Right atrium auricular region (tissue), 2 donors: Measurements from ENCODE around the gene ZG16B. TPM values are rescaled to one million over a fixed set of nuclear protein-coding genes. Genes with fewer than 3 reads are reported as not detected.

Experiments used
- DNase-seq: peaks from one replicate; pipeline ENCODE4 v3.0.0-alpha.2; 2019; ENCODE audit warnings: low spot score
- H3K27ac ChIP-seq, 2 donors: fragments of 200-600 bp; sonication (generic); 1 replicate in 1 of 2; 2 replicates in 1 of 2; pipeline ENCODE4 v1.5.1; 2016 to 2019
- H3K27me3 ChIP-seq, 2 donors: fragments of 200-600 bp; sonication (generic); one replicate each; pipeline versions ENCODE4 v1.5.1 to v1.6.0; 2017 to 2019
- H3K36me3 ChIP-seq: fragments of 200-600 bp; sonication (generic); one replicate; pipeline ENCODE4 v1.5.1; 2016
- H3K4me1 ChIP-seq, 2 donors: fragments of 200-600 bp; sonication (generic); one replicate each; pipeline versions ENCODE4 v1.5.1 to v1.6.0; 2017 to 2019
- H3K4me3 ChIP-seq, 2 donors: fragments of 200-600 bp; sonication (generic); 1 replicate in 1 of 2; 2 replicates in 1 of 2; pipeline ENCODE4 v1.5.1; 2017 to 2019; ENCODE audit warnings: mild to moderate bottlenecking in 1 of 2, moderate library complexity in 1 of 2
- H3K9me3 ChIP-seq, 2 donors: fragments of 200-600 bp; sonication (generic); one replicate each; pipeline ENCODE4 v1.5.1; 2019
- CTCF ChIP-seq, 2 donors: fragments of 200-600 bp; sonication (generic); IDR thresholded peaks; one replicate each; pipeline ENCODE4 v1.5.1; 2019; ENCODE audit warnings: antibody characterized with exemption in 2 of 2
- total RNA-seq, 2 donors: library from RNA; depleted of rRNA; stranded (reverse); fragments of >200 nt; gene quantifications; one replicate each; pipeline ENCODE4 v1.1.0, GENCODE V29; 2016

ZG16B gene
- total RNA-seq, 2 donors from 2014 or later: 0.79 TPM; not detected in 1

DNA sequence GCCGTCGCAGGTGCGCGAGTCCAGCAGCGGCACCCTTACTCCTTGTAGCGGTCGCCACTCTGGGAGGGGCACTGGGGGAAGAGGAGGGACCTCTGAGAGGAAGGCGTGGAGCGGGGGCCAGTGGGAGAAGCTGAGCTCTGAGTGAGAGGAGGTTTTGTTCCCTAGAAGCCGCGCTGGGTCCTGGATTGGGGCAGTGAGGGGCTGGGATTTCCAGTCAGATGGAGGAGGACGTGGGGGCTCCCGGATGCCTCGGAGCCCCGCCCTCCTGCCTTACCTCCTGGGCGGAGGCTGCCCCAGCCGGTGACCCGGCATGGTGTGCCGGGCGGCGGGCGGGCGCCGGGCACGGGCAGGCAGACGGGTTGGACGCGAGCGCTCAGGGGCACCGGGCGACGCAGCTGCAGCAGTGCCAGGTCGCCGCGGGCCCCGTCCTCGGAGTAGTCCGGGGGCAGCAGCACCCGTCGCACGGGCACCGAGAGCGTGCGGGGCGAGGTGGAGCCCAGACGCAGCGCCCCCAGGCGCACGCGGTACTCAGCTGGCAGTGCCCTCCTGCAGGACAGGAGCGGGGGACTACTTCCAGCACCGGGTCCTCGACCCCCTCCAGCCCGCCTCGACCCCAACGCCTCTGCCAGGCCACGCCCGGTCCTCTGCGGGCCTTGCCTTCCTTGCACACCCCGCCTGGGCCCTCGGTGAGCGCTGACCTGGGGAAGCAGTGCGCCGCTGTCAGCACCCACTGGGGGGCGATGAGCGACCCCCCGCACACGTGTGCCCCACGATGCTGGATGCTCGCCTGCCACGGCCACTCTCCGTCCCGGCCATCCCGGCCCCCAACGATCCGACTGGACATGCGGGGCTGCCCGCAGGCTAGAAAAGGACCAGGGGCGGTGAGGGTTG is 44.8 kb upstream of the ZG16B start:
- H3K36me3 ChIP-seq: no peaks in the 10 kb centered on the region
- H3K9me3 ChIP-seq: no peaks in the 10 kb centered on the region
- peaks cover 4 to 18% of the 10 kb centered on the region in 2 donors for H3K27me3 ChIP-seq
- peaks cover 0 to 11% of the 10 kb centered on the region in 2 donors for H3K4me1 ChIP-seq
- peak overlapping the region in 1 of 2 donors; percentile 44 for H3K4me3 ChIP-seq
- H3K27ac ChIP-seq: no peak overlapping the region
- no peak for DNase-seq
- no peak for TF ChIP-seq CTCF (IDR thresholded peaks at IDR 0.05)

DNA sequence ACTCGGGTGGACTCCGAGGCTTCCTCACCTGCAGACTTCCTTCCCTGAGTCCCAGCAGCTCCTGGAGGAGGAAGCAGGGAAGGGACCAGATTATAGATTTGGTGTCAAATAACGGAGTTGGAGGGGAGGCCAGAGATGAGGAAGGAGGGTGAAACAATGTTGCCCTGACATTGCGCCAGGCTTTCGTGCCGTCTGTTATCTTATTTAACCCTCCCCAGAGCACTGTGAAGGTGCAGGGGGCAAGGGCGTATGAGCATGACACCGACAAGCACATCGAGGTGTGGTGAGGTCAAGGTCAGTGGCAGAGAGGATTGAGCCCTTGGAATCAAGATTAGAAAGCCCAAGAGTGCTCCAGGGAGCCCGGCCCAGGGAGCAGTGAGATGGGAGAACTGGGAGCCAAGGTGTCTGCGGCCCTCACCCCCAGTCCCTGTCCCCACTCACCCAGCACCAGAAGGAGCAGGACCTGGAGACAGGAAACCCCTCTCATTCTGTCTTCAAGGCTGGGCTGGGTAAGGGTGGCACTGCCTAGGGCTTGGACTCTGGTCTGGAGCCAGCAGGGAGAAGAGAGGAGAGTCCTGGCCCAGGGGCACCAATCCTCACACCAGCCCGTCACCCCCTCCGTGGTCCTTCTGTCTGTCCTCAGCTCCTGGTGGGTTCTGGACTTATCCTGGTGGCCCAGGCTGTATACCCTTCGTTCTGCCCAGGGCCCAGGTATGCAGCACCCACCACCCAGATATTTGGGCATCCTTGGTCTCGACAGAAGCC is 43.9 kb upstream of the ZG16B start:
- Histone ChIP-seq H3K9me3 (no peaks in the 10 kb centered on the region), H3K27ac (no peak overlapping the region), H3K4me3 (no peak overlapping the region), H3K36me3 (no peaks in the 10 kb centered on the region), H3K27me3 (peaks cover 4 to 18% of the 10 kb centered on the region in 2 donors), H3K4me1 (peaks cover 0 to 11% of the 10 kb centered on the region in 2 donors)
- TF ChIP-seq CTCF (IDR thresholded peaks at IDR 0.05): no peak
- DNase-seq: no peak

DNA sequence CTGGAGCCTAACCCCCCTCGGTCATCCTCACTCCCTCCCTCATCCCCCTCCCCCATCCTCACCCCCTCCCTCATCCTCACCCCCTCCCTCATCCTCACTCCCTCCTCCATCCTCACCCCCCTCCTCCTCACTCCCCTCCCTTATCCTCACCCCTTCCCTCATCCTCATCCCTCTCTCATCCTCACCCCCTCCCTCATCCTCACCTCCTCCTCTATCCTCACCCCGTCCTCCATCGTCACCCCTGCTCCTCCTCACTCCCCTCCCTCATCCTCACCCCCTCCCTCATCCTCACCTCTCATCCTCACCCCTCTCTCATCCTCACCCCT is 43.3 kb upstream of the ZG16B start:
- H3K27ac ChIP-seq: no peak overlapping the region
- H3K9me3 ChIP-seq: no peaks in the 10 kb centered on the region
- H3K36me3 ChIP-seq: no peaks in the 10 kb centered on the region
- H3K4me1 ChIP-seq: peaks cover 0 to 11% of the 10 kb centered on the region in 2 donors
- H3K4me3 ChIP-seq: no peak overlapping the region
- TF ChIP-seq CTCF (IDR thresholded peaks at IDR 0.05): no peak
- peaks cover 4 to 18% of the 10 kb centered on the region in 2 donors for H3K27me3 ChIP-seq
- DNase-seq: no peak

DNA sequence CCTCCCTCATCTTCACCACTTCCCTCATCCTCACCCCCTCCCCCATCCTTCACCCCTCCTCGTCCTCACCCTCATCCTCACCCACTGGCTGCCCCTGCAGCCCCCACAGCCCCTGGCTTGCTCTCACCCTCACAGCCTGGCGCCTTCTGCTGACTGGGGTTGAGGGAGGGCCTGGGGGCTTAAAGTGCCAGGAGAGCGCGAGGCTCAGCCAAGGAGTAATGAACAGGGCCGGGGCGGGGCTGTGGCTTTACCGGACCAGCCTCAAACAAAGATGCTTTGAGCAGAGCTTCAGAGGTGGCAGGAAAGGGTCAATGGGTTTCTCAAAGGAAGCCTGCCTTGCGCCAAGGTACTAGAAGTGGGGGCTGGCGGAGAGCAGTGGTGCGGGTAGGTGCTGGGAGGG is 42.7 kb upstream of the ZG16B start, which contains the start of gene PRSS33:
PRSS33 (minus strand) TSS at position 155 of the 400 bp plus-strand sequence. CDS start 1,013 bp downstream, outside the sequence.
- Histone ChIP-seq H3K4me1 (peaks cover 0 to 11% of the 10 kb centered on the region in 2 donors), H3K4me3 (no peak within 1 kb of the TSS), H3K27ac (no peak within 1 kb of the TSS), H3K36me3 (no peaks in the 10 kb centered on the region), H3K27me3 (peaks cover 4 to 18% of the 10 kb centered on the region in 2 donors), H3K9me3 (no peaks in the 10 kb centered on the region)
- no peak for DNase-seq
- no peak for TF ChIP-seq CTCF (IDR thresholded peaks at IDR 0.05)

DNA sequence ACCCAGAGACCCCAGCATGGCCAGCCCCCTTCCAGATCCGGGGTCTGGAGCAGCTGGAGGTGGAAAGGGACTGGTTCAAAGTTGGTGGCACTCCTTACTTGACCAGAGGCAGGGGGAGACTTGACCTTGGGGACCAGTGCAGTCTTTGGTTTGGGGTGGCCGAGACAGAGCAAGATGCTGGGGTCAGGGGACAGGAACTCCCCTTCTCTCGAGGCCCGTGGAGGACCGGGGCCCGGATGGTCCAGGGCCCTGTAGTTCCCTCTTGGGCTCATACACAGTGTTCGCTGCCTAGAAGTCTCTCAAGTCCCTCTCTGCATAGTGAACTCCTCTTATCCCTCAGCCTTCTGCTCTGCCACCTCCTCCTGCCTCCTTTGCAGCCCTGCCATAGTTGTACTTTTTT is 42.1 kb upstream of the ZG16B start:
- H3K9me3 ChIP-seq: no peaks in the 10 kb centered on the region
- TF ChIP-seq CTCF (IDR thresholded peaks at IDR 0.05): no peak
- H3K27me3 ChIP-seq: peaks cover 4 to 18% of the 10 kb centered on the region in 2 donors
- no peaks in the 10 kb centered on the region for H3K36me3 ChIP-seq
- no peak overlapping the region for H3K4me3 ChIP-seq
- H3K27ac ChIP-seq: no peak overlapping the region
- DNase-seq: no peak
- H3K4me1 ChIP-seq: peaks cover 0 to 11% of the 10 kb centered on the region in 2 donors
